OCI-LY7 (cell line): ENCODE results near the gene ST3GAL3.

Source experiments
- EZH2phosphoT487 ChIP-seq: fragments of 200-600 bp; sonication (generic); IDR thresholded peaks from 2 replicates; pipeline ENCODE4 v1.6.1; 2018; ENCODE audit warnings: low read depth, borderline replicate concordance, mild to moderate bottlenecking, mixed run types, antibody characterized with exemption, low read length, moderate library complexity, mixed read lengths
- TF ChIP-seq, protein P1 (sequence below): fragments of 200-600 bp; sonication (generic); conservative IDR thresholded peaks from 2 replicates; pipeline ENCODE4 v1.5.1; 2014; ENCODE audit warnings: mild to moderate bottlenecking, antibody characterized with exemption, low read length, moderate library complexity, mixed read lengths

- TF ChIP-seq, protein P1, sequence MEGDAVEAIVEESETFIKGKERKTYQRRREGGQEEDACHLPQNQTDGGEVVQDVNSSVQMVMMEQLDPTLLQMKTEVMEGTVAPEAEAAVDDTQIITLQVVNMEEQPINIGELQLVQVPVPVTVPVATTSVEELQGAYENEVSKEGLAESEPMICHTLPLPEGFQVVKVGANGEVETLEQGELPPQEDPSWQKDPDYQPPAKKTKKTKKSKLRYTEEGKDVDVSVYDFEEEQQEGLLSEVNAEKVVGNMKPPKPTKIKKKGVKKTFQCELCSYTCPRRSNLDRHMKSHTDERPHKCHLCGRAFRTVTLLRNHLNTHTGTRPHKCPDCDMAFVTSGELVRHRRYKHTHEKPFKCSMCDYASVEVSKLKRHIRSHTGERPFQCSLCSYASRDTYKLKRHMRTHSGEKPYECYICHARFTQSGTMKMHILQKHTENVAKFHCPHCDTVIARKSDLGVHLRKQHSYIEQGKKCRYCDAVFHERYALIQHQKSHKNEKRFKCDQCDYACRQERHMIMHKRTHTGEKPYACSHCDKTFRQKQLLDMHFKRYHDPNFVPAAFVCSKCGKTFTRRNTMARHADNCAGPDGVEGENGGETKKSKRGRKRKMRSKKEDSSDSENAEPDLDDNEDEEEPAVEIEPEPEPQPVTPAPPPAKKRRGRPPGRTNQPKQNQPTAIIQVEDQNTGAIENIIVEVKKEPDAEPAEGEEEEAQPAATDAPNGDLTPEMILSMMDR: no peak
- TF ChIP-seq EZH2phosphoT487: no peak
Observed at GRCh38 chr1:43921022-43921421, 213.7 kb downstream of the ST3GAL3 start.
